HepG2 (cell line): Measurements from ENCODE around the gene HNRNPUL1. TPM values are rescaled to one million over a fixed set of nuclear protein-coding genes. Genes with fewer than 3 reads are reported as not detected.
A peak's percentile ranks its signal among the peaks of the same experiment; 100 is the strongest.

Experiments used
- CREB1 ChIP-seq, 2 experiments: fragments of 450-650 bp in 1 of 2; IDR thresholded peaks; 2 replicates each; pipeline ENCODE4 v1.6.1; 2016 to 2017; ENCODE audit warnings: control low read depth in 1 of 2, mild to moderate bottlenecking in 1 of 2, missing compliant biosample characterization in 1 of 2, missing genetic modification characterization in 1 of 2
- ERF ChIP-seq: IDR thresholded peaks from 2 replicates; pipeline ENCODE4 v1.6.1; 2018; ENCODE audit warnings: missing biosample characterization, missing genetic modification reagents
- FOXA3 ChIP-seq: IDR thresholded peaks from 2 replicates; pipeline ENCODE4 v1.6.1; 2016; ENCODE audit warnings: missing genetic modification reagents, missing compliant biosample characterization
- FUBP1 ChIP-seq: sonication (generic); formaldehyde crosslinking; IDR thresholded peaks from 2 replicates; pipeline ENCODE4 v1.5.1; 2020; ENCODE audit warnings: missing genetic modification reagents, mild to moderate bottlenecking, borderline replicate concordance
- GMEB2 ChIP-seq: IDR thresholded peaks from 2 replicates; pipeline ENCODE4 v1.6.1; 2016; ENCODE audit warnings: missing biosample characterization, missing genetic modification reagents, low read depth
- HMGXB3 ChIP-seq: sonication (generic); formaldehyde crosslinking; IDR thresholded peaks from 2 replicates; pipeline ENCODE4 v1.4.0; 2020; ENCODE audit warnings: missing genetic modification reagents, borderline replicate concordance
- KDM4B ChIP-seq: sonication (generic); formaldehyde crosslinking; IDR thresholded peaks from 2 replicates; pipeline ENCODE4 v1.4.0; 2020; ENCODE audit warnings: missing genetic modification reagents
- MYPOP ChIP-seq: sonication (generic); formaldehyde crosslinking; IDR thresholded peaks from 2 replicates; pipeline ENCODE4 v1.8.1; 2023; ENCODE audit warnings: mild to moderate bottlenecking, moderate library complexity, missing genetic modification reagents
- NFE2L2 ChIP-seq: fragments of 150-350 bp; IDR thresholded peaks from 2 replicates; pipeline ENCODE4 v1.6.1; 2014; ENCODE audit warnings: low read length
- PHF5A ChIP-seq: IDR thresholded peaks from one replicate; pipeline ENCODE4 v1.6.1; 2018; ENCODE audit warnings: low read depth, missing genetic modification reagents; ENCODE audit not compliant: unreplicated experiment
- TCF7 ChIP-seq: sonication (generic); IDR thresholded peaks from 2 replicates; pipeline ENCODE4 v1.6.1; 2016; ENCODE audit warnings: antibody characterized with exemption, low read depth
- ZNF687 ChIP-seq: sonication (generic); formaldehyde crosslinking; IDR thresholded peaks from 2 replicates; pipeline ENCODE4 v1.5.1; 2020; ENCODE audit warnings: mild to moderate bottlenecking, missing genetic modification reagents, moderate library complexity
- ZNF878 ChIP-seq: sonication (generic); formaldehyde crosslinking; IDR thresholded peaks from 2 replicates; pipeline ENCODE4 v1.8.1; 2023; ENCODE audit warnings: mild to moderate bottlenecking, missing genetic modification reagents, moderate library complexity
- ZSCAN25 ChIP-seq: sonication (generic); formaldehyde crosslinking; IDR thresholded peaks from 2 replicates; pipeline ENCODE4 v1.8.0; 2022; ENCODE audit warnings: mild to moderate bottlenecking, missing genetic modification reagents
- ZZZ3 ChIP-seq: sonication (generic); formaldehyde crosslinking; IDR thresholded peaks from 2 replicates; pipeline ENCODE4 v1.4.0; 2020; ENCODE audit warnings: missing genetic modification reagents, mild to moderate bottlenecking, borderline replicate concordance
- polyA plus RNA-seq, 8 experiments: library from polyadenylated mRNA; depleted of rRNA in 3 of 8; stranded (reverse) in 7 of 8; unstranded in 1 of 8; fragments of >200 nt; fragmentation: Illumina TruSeq in 4 of 8; extraction: Trizol in 4 of 8; gene quantifications; 2 replicates each; pipeline versions ENCODE4 v1.2.1 to v1.2.3, GENCODE V29; 2011 to 2016; ENCODE audit warnings: low read depth in 4 of 8, missing spikeins in 1 of 8, mixed read lengths in 1 of 8; ENCODE audit not compliant: insufficient read depth in 1 of 8
- total RNA-seq, 5 experiments: library from RNA; depleted of rRNA; stranded (reverse); fragments of >200 nt; fragmentation: Illumina TruSeq; extraction: Trizol; gene quantifications; 2 replicates each; pipeline ENCODE4 v1.2.3, GENCODE V29; 2016; ENCODE audit warnings: low read depth in 1 of 5

The HNRNPUL1 gene
- total and polyA plus RNA-seq, 2 of the 13 experiments (the other 11 are each of a cell fraction or from before 2014, with no cell fraction given): 30.9 to 81.7 TPM

- no peak for TF ChIP-seq FUBP1 (CRISPR knock-in tag)
- TF ChIP-seq MYPOP (CRISPR knock-in tag): 0 out of 2 replicates have a peak, but pooled peaks have one; percentile 66
- TF ChIP-seq ZNF878 (CRISPR knock-in tag): peak; percentile 60; the same call in 1 of the 2 replicates
- TF ChIP-seq GMEB2 (CRISPR knock-in tag): peak; percentile 66
- peak; percentile 48; the same call in 1 of the 2 replicates for TF ChIP-seq KDM4B
- TF ChIP-seq HMGXB3 (CRISPR knock-in tag): peak; percentile 93; the same call in 1 of the 2 replicates
- TF ChIP-seq ERF (CRISPR knock-in tag): peak; percentile 77
- TF ChIP-seq NFE2L2: no peak
- TF ChIP-seq ZSCAN25 (CRISPR knock-in tag): no peak
- peak; percentile 86 for TF ChIP-seq TCF7
- peak; percentile 62; the same call in 1 of the 2 replicates for TF ChIP-seq FOXA3 (CRISPR knock-in tag)
- TF ChIP-seq PHF5A (CRISPR knock-in tag): peak; percentile 52
- TF ChIP-seq CREB1 (IDR thresholded peaks at IDR 0.05): peak; percentile 93
- TF ChIP-seq CREB1 (CRISPR knock-in tag; IDR thresholded peaks at IDR 0.05): peak; percentile 95
- peak; percentile 89 for TF ChIP-seq ZNF687 (CRISPR knock-in tag)
- no peak; the same call in 1 of the 2 replicates for TF ChIP-seq ZZZ3 (CRISPR knock-in tag)
These were observed at the start of gene HNRNPUL1 (continued) for GRCh38 chr19:41263850-41264580.
